Measurements from ENCODE around the gene NAT10. TPM values are rescaled to one million over a fixed set of nuclear protein-coding genes. Genes with fewer than 3 reads are reported as not detected.
"Not testable (repeated sequence)": the region's sequence is repeated elsewhere in the genome, so short reads cannot be mapped to it uniquely, and the experiment has no call there.

NAT10 gene
- total RNA-seq, 2 donors from 2014 or later: 13.3 to 16.0 TPM

DNA sequence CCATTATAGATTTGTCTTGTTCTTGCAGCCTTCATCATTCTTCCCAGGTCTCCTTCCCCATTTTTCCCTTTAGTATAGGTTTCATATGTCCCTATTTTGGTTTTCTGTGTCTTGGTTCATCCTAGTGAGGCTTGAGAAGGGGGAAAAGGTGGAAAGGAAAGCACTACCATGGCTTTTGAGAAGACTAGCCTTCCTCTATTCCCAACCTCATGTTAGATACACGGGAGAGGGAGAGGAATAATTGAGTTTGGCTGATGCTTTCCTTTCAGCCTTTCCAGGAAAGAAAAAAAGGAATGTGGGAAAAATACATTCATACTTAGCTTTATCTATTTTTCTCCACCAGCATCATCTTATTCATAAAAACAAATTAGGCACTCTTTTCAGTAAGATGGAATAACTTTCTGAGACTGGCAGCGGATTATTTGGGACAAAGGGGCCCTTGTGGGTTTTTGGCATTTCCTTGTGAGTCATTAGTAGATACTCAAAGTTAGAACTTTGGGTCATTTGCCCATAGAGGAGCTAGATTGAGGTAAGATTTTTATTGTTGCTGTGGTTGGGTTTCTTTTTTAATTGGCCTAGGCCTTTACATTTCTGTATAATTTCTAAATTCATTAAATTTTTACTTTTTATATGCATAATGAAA lies 30.1 kb upstream of the NAT10 start:
- Histone ChIP-seq H3K4me1 (peaks cover 0 to 26% of the 10 kb centered on the region in 2 donors), H3K36me3 (peaks cover 83% of the 10 kb centered on the region), H3K27me3 (no peaks in the 10 kb centered on the region), H3K4me3 (no peak overlapping the region), H3K27ac (no peak overlapping the region), H3K9me3 (no peaks in the 10 kb centered on the region)
- DNase-seq (ENCODE audit: low spot score): no peak
- TF ChIP-seq, protein P1, sequence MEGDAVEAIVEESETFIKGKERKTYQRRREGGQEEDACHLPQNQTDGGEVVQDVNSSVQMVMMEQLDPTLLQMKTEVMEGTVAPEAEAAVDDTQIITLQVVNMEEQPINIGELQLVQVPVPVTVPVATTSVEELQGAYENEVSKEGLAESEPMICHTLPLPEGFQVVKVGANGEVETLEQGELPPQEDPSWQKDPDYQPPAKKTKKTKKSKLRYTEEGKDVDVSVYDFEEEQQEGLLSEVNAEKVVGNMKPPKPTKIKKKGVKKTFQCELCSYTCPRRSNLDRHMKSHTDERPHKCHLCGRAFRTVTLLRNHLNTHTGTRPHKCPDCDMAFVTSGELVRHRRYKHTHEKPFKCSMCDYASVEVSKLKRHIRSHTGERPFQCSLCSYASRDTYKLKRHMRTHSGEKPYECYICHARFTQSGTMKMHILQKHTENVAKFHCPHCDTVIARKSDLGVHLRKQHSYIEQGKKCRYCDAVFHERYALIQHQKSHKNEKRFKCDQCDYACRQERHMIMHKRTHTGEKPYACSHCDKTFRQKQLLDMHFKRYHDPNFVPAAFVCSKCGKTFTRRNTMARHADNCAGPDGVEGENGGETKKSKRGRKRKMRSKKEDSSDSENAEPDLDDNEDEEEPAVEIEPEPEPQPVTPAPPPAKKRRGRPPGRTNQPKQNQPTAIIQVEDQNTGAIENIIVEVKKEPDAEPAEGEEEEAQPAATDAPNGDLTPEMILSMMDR (IDR thresholded peaks at IDR 0.05): no peak

DNA sequence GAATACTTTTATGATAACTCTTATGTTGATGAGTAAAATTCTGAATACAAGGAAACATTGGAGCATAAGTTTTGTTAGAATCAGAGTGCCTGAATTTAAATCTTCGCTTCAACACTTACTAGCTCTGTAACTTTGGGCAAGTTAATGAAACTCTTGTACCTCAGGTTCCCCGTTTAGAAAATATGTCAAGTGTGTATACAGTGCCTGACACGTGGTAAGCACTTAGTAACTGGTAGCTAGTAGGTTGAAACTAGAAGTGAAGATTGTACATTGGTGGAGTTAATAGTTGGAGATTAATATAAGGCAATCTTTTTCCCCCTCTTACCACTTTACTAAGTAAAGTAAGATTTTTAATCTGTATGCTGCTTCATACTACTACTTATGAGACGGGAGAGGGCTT lies 24.8 kb upstream of the NAT10 start:
- Histone ChIP-seq H3K4me1 (no peaks in the 10 kb centered on the region), H3K27me3 (no peaks in the 10 kb centered on the region), H3K36me3 (peaks cover 94% of the 10 kb centered on the region), H3K27ac (no peak overlapping the region), H3K9me3 (no peaks in the 10 kb centered on the region), H3K4me3 (no peak overlapping the region)
- no peak for DNase-seq (ENCODE audit: low spot score)
- TF ChIP-seq, protein P1 (IDR thresholded peaks at IDR 0.05): no peak

DNA sequence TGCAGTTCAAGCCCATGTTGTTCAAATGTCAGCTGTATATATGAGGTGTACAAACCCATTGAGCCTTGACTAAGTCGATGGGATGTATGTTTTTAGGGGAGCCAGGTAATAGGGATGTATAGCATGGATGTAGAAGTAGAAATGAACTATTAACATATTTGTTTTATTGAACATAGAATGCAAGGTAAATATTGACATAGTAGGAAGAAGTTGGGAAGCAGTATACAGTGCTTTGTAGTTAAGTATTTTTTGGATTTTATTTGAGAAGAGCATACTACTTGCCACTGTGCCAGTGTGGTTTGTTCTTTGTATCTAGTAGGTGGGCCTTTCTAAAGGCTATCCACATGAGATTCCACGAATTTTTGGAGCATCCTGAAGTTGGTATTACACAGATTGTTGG lies 20.8 kb upstream of the NAT10 start:
- Histone ChIP-seq H3K4me1 (no peaks in the 10 kb centered on the region), H3K27ac (no peak overlapping the region), H3K4me3 (no peak overlapping the region), H3K27me3 (no peaks in the 10 kb centered on the region), H3K9me3 (no peaks in the 10 kb centered on the region), H3K36me3 (peaks cover 91% of the 10 kb centered on the region)
- TF ChIP-seq, protein P1 (IDR thresholded peaks at IDR 0.05): no peak
- no peak for DNase-seq (ENCODE audit: low spot score)

DNA sequence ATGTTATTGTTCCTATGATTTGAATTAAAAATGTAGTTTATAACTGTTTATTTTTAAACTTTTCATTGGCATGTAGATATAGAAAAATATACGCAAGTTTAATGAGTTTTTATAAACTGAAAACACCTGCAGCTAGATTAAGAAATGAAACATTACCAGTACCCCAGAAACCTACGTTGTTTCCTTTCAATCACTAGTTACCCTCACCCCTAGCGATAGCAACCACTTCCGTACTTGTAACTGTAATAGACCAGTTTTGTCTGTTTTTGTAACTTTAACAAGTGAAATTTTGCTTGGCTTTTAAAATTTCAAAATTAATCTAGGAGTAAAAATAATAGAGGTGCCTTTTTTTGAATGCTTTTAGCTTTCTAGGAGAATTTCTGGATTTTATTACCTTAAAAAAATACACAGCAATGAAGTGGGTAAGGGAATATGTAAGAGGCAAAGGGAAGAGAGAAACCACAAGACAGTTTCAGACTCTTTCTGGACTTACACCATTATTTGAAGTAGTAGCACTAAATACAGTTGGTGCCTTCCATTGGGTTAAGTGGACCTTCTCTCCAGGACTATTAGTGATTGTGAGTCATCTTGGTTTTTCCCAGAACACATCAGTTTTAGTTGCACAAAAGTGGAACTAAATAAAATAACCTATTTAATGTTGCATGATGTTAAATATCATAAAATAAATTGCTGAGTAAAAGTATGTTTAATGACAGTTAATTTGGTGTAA lies 18.7 kb upstream of the NAT10 start:
- H3K27ac ChIP-seq: no peak overlapping the region
- H3K9me3 ChIP-seq: no peaks in the 10 kb centered on the region
- DNase-seq (ENCODE audit: low spot score): no peak
- no peaks in the 10 kb centered on the region for H3K4me1 ChIP-seq
- no peaks in the 10 kb centered on the region for H3K27me3 ChIP-seq
- H3K4me3 ChIP-seq: no peak overlapping the region
- peaks cover 94% of the 10 kb centered on the region for H3K36me3 ChIP-seq
- TF ChIP-seq, protein P1 (IDR thresholded peaks at IDR 0.05): no peak

DNA sequence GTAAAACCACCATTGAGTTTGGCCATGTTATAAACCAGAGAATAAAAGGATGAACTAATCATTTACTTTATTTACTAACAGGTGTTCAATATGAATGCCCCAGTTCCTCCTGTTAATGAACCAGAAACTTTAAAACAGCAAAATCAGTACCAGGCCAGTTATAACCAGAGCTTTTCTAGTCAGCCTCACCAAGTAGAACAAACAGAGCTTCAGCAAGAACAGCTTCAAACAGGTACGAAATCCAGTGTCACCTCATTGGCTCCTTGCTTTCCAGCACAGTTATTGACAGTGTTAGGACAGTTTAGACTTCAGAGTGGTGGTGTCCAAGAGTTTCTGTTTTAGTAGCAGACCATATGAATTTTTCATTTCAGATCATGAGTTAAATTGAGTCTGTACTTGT lies 13.6 kb upstream of the NAT10 start:
- Histone ChIP-seq H3K27ac (no peak overlapping the region), H3K9me3 (no peaks in the 10 kb centered on the region), H3K4me3 (no peak overlapping the region), H3K36me3 (peaks cover 91% of the 10 kb centered on the region), H3K4me1 (no peaks in the 10 kb centered on the region), H3K27me3 (no peaks in the 10 kb centered on the region)
- TF ChIP-seq, protein P1 (IDR thresholded peaks at IDR 0.05): no peak
- no peak for DNase-seq (ENCODE audit: low spot score)

DNA sequence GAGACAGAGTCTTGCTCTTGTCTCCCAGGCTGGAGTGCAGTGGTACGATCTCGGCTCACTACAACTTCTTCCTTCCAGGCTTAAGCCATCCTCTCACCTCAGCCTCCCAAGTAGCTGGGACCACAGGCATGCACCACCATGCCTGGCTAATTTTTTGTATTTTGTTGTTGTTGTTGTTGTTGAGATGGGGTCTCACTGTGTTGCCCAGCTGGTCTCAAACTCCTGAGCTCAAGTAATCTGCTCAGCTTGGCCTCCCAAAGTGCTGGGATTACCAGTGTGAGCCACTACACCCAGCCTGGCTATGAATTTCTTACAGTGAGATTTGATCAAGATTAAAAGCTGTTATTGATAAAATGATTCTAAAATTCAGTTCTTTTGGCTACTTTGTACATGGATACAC lies 10.5 kb upstream of the NAT10 start:
- not testable (repeated sequence) for H3K4me1 ChIP-seq; H3K27ac ChIP-seq; H3K4me3 ChIP-seq; DNase-seq (ENCODE audit: low spot score); H3K9me3 ChIP-seq; H3K27me3 ChIP-seq
- H3K36me3 ChIP-seq: peaks cover 95% of the 10 kb centered on the region
